GM23338 (cell line): Measurements from ENCODE around the gene DSG2.
A peak's percentile ranks its signal among the peaks of the same experiment; 100 is the strongest.

ENCODE experiments used
- CREB1 ChIP-seq: fragments of 250-450 bp; sonication (Bioruptor Pico); IDR thresholded peaks from 2 replicates; pipeline ENCODE4 v1.5.0; 2020; ENCODE audit warnings: low read depth, mild to moderate bottlenecking, moderate library complexity
- CTCF ChIP-seq, 2 experiments: fragments of 200-600 bp in 1 of 2; sonication (generic) in 1 of 2; conservative IDR thresholded peaks; 2 replicates each; pipeline versions ENCODE4 v1.5.1 to v1.6.1; 2016 to 2017; ENCODE audit warnings: antibody characterized with exemption in 2 of 2, low read depth in 2 of 2, mild to moderate bottlenecking in 2 of 2, moderate library complexity in 1 of 2
- EZH2 ChIP-seq: fragments of 200-600 bp; sonication (generic); IDR thresholded peaks from one replicate; pipeline ENCODE4 v1.8.0; 2017; ENCODE audit warnings: antibody characterized with exemption, mild to moderate bottlenecking, low read depth; ENCODE audit not compliant: unreplicated experiment
- EZH2phosphoT487 ChIP-seq: fragments of 200-600 bp; sonication (generic); IDR thresholded peaks from one replicate; pipeline ENCODE4 v1.8.1; 2018; ENCODE audit warnings: antibody characterized with exemption; ENCODE audit not compliant: unreplicated experiment
- JUNB ChIP-seq: IDR thresholded peaks from one replicate; pipeline ENCODE4 v1.6.1; 2016; ENCODE audit warnings: antibody characterized with exemption; ENCODE audit not compliant: unreplicated experiment
- NANOG ChIP-seq: IDR thresholded peaks from 2 replicates; pipeline ENCODE4 v1.6.1; 2016; ENCODE audit warnings: antibody characterized with exemption, borderline replicate concordance
- POLR2AphosphoS5 ChIP-seq: IDR thresholded peaks from 2 replicates; pipeline ENCODE4 v1.6.1; 2016; ENCODE audit warnings: antibody characterized with exemption, low read depth
- STAT1 ChIP-seq: IDR thresholded peaks from one replicate; pipeline ENCODE4 v1.6.1; 2016; ENCODE audit warnings: antibody characterized with exemption; ENCODE audit not compliant: unreplicated experiment
- ZNF114 ChIP-seq: fragments of 250-450 bp; sonication (Bioruptor Pico); IDR thresholded peaks from 2 replicates; pipeline ENCODE4 v1.5.0; 2020; ENCODE audit warnings: mild to moderate bottlenecking, moderate library complexity
- ZNF331 ChIP-seq: fragments of 250-450 bp; sonication (Bioruptor Pico); IDR thresholded peaks from 2 replicates; pipeline ENCODE4 v1.5.0; 2020; ENCODE audit warnings: low read depth, mild to moderate bottlenecking, moderate library complexity
- TF ChIP-seq, protein P1 (sequence below): IDR thresholded peaks from 2 replicates; pipeline ENCODE4 v1.6.1; 2016; ENCODE audit warnings: antibody characterized with exemption
- TF ChIP-seq, protein P2 (sequence below): IDR thresholded peaks from one replicate; pipeline ENCODE4 v1.6.1; 2018; ENCODE audit warnings: antibody characterized with exemption; ENCODE audit not compliant: unreplicated experiment
- TF ChIP-seq, protein P3 (sequence below): fragments of 250-450 bp; sonication (Bioruptor Pico); IDR thresholded peaks from 2 replicates; pipeline ENCODE4 v1.5.0; 2020; ENCODE audit warnings: mild to moderate bottlenecking, moderate library complexity

DNA sequence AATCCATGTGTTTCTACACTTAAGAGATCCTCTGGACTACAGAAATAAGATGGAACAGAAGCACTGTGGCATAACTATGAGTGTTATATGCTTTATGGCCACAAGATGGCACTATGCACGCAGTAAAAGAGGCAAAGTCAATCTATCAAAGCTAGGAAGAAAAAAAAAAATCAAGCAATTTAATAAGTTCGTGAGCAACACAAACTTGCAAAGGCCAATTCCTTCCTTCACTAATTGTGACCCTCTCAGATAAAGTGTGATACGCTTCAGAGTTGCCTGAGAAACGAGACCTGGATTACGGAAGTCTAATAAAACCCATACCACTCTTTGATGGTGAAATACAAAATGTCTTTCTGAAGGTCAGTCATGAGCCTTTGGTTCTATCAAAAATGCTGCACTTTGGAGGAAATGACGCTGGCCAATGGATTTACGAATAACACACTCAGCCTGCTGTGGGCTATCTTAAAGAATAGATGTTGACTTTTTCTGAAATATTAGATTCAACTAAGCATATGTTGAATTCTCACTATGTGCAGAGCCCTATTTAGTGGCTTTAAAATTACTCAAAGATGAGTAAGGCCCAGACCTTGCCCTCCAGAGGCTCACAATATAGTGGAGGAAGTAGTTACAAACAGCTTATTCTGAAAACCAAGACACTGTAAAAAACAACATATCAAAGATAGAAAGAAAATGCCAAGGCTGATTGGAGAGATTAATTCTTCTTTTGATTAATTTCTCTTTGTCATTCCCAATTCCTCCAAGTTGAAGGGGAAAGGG is 58.2 kb downstream of the DSG2 start:
- TF ChIP-seq, protein P1, sequence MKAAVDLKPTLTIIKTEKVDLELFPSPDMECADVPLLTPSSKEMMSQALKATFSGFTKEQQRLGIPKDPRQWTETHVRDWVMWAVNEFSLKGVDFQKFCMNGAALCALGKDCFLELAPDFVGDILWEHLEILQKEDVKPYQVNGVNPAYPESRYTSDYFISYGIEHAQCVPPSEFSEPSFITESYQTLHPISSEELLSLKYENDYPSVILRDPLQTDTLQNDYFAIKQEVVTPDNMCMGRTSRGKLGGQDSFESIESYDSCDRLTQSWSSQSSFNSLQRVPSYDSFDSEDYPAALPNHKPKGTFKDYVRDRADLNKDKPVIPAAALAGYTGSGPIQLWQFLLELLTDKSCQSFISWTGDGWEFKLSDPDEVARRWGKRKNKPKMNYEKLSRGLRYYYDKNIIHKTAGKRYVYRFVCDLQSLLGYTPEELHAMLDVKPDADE, result no peak
- TF ChIP-seq EZH2, result no peak
- no peak for TF ChIP-seq POLR2AphosphoS5
- peak; percentile 87 to 98 for TF ChIP-seq CTCF (conservative IDR thresholded peaks at IDR 0.05; ENCODE audit: low read depth in 2 of 2)
- no peak for TF ChIP-seq CREB1 (CRISPR knock-in tag)
- TF ChIP-seq JUNB, result no peak
- no peak for TF ChIP-seq EZH2phosphoT487
- no peak for TF ChIP-seq NANOG
- TF ChIP-seq, protein P2, sequence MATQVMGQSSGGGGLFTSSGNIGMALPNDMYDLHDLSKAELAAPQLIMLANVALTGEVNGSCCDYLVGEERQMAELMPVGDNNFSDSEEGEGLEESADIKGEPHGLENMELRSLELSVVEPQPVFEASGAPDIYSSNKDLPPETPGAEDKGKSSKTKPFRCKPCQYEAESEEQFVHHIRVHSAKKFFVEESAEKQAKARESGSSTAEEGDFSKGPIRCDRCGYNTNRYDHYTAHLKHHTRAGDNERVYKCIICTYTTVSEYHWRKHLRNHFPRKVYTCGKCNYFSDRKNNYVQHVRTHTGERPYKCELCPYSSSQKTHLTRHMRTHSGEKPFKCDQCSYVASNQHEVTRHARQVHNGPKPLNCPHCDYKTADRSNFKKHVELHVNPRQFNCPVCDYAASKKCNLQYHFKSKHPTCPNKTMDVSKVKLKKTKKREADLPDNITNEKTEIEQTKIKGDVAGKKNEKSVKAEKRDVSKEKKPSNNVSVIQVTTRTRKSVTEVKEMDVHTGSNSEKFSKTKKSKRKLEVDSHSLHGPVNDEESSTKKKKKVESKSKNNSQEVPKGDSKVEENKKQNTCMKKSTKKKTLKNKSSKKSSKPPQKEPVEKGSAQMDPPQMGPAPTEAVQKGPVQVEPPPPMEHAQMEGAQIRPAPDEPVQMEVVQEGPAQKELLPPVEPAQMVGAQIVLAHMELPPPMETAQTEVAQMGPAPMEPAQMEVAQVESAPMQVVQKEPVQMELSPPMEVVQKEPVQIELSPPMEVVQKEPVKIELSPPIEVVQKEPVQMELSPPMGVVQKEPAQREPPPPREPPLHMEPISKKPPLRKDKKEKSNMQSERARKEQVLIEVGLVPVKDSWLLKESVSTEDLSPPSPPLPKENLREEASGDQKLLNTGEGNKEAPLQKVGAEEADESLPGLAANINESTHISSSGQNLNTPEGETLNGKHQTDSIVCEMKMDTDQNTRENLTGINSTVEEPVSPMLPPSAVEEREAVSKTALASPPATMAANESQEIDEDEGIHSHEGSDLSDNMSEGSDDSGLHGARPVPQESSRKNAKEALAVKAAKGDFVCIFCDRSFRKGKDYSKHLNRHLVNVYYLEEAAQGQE, result no peak
- no peak for TF ChIP-seq ZNF331 (CRISPR knock-in tag)
- TF ChIP-seq ZNF114, result no peak
- TF ChIP-seq, protein P3, sequence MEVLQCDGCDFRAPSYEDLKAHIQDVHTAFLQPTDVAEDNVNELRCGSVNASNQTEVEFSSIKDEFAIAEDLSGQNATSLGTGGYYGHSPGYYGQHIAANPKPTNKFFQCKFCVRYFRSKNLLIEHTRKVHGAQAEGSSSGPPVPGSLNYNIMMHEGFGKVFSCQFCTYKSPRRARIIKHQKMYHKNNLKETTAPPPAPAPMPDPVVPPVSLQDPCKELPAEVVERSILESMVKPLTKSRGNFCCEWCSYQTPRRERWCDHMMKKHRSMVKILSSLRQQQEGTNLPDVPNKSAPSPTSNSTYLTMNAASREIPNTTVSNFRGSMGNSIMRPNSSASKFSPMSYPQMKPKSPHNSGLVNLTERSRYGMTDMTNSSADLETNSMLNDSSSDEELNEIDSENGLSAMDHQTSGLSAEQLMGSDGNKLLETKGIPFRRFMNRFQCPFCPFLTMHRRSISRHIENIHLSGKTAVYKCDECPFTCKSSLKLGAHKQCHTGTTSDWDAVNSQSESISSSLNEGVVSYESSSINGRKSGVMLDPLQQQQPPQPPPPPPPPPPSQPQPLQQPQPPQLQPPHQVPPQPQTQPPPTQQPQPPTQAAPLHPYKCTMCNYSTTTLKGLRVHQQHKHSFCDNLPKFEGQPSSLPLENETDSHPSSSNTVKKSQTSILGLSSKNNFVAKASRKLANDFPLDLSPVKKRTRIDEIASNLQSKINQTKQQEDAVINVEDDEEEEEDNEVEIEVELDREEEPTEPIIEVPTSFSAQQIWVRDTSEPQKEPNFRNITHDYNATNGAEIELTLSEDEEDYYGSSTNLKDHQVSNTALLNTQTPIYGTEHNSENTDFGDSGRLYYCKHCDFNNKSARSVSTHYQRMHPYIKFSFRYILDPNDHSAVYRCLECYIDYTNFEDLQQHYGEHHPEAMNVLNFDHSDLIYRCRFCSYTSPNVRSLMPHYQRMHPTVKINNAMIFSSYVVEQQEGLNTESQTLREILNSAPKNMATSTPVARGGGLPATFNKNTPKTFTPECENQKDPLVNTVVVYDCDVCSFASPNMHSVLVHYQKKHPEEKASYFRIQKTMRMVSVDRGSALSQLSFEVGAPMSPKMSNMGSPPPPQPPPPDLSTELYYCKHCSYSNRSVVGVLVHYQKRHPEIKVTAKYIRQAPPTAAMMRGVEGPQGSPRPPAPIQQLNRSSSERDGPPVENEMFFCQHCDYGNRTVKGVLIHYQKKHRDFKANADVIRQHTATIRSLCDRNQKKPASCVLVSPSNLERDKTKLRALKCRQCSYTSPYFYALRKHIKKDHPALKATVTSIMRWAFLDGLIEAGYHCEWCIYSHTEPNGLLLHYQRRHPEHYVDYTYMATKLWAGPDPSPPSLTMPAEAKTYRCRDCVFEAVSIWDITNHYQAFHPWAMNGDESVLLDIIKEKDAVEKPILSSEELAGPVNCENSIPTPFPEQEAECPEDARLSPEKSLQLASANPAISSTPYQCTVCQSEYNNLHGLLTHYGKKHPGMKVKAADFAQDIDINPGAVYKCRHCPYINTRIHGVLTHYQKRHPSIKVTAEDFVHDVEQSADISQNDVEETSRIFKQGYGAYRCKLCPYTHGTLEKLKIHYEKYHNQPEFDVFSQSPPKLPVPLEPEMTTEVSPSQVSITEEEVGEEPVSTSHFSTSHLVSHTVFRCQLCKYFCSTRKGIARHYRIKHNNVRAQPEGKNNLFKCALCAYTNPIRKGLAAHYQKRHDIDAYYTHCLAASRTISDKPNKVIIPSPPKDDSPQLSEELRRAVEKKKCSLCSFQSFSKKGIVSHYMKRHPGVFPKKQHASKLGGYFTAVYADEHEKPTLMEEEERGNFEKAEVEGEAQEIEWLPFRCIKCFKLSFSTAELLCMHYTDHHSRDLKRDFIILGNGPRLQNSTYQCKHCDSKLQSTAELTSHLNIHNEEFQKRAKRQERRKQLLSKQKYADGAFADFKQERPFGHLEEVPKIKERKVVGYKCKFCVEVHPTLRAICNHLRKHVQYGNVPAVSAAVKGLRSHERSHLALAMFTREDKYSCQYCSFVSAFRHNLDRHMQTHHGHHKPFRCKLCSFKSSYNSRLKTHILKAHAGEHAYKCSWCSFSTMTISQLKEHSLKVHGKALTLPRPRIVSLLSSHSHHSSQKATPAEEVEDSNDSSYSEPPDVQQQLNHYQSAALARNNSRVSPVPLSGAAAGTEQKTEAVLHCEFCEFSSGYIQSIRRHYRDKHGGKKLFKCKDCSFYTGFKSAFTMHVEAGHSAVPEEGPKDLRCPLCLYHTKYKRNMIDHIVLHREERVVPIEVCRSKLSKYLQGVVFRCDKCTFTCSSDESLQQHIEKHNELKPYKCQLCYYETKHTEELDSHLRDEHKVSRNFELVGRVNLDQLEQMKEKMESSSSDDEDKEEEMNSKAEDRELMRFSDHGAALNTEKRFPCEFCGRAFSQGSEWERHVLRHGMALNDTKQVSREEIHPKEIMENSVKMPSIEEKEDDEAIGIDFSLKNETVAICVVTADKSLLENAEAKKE, result no peak
- no peak for TF ChIP-seq STAT1
